Measurements from ENCODE around the gene RACK1. TPM values are rescaled to one million over a fixed set of nuclear protein-coding genes. Genes with fewer than 3 reads are reported as not detected.
A peak's percentile ranks its signal among the peaks of the same experiment; 100 is the strongest.

RACK1 gene
- total and polyA plus RNA-seq, 2 of the 13 experiments (the other 11 are each of a cell fraction or from before 2014, with no cell fraction given), result 2,514 to 6,141 TPM

GRCh38 chr5:181215997-181216989, 27.4 kb downstream of the RACK1 start (continued):
- TF ChIP-seq CAMTA2 (CRISPR knock-in tag; IDR thresholded peaks at IDR 0.05; ENCODE audit: borderline replicate concordance) (no peak), ZNF556 (CRISPR knock-in tag; IDR thresholded peaks at IDR 0.05; ENCODE audit: borderline replicate concordance) (no peak), THAP7 (CRISPR knock-in tag; IDR thresholded peaks at IDR 0.05) (no peak), GATAD1 (CRISPR knock-in tag; IDR thresholded peaks at IDR 0.05) (no peak), ZNF7 (CRISPR knock-in tag; IDR thresholded peaks at IDR 0.05) (no peak), PHF5A (CRISPR knock-in tag; IDR thresholded peaks at IDR 0.05; ENCODE audit: low read depth, unreplicated experiment) (no peak), MAFK (conservative IDR thresholded peaks at IDR 0.05 in 1 of 2, IDR thresholded peaks at IDR 0.05 in 1 of 2; ENCODE audit: low read length in 2 of 2) (no peak), ZNF468 (CRISPR knock-in tag; IDR thresholded peaks at IDR 0.05) (no peak), ZNF564 (CRISPR knock-in tag; IDR thresholded peaks at IDR 0.05) (no peak), ZNF709 (CRISPR knock-in tag; IDR thresholded peaks at IDR 0.05) (peak; percentile 28; the same call in 1 of the 2 replicates), EEA1 (CRISPR knock-in tag; IDR thresholded peaks at IDR 0.05; ENCODE audit: borderline replicate concordance) (no peak), ZNF598 (CRISPR knock-in tag; IDR thresholded peaks at IDR 0.05; ENCODE audit: borderline replicate concordance) (no peak), ZNF75D (CRISPR knock-in tag; IDR thresholded peaks at IDR 0.05; ENCODE audit: borderline replicate concordance) (no peak), RFX1 (IDR thresholded peaks at IDR 0.05) (no peak), ZNF616 (CRISPR knock-in tag; IDR thresholded peaks at IDR 0.05; ENCODE audit: low read depth) (no peak), ZNF234 (CRISPR knock-in tag; conservative IDR thresholded peaks at IDR 0.05) (no peak), ZNF367 (CRISPR knock-in tag; IDR thresholded peaks at IDR 0.05; ENCODE audit: borderline replicate concordance) (no peak), SAP130 (CRISPR knock-in tag; IDR thresholded peaks at IDR 0.05; ENCODE audit: low read depth) (0 out of 2 replicates have a peak, but pooled peaks have one; percentile 19), SALL1 (CRISPR knock-in tag; IDR thresholded peaks at IDR 0.05) (peak; percentile 55; the same call in 1 of the 2 replicates), CTCF (CRISPR knock-in tag; IDR thresholded peaks at IDR 0.05) (no peak), CHCHD3 (CRISPR knock-in tag; IDR thresholded peaks at IDR 0.05) (no peak), SMAD1 (CRISPR knock-in tag; IDR thresholded peaks at IDR 0.05; ENCODE audit: borderline replicate concordance, low read depth) (no peak), ZNF879 (CRISPR knock-in tag; IDR thresholded peaks at IDR 0.05) (no peak), NFE2L1 (CRISPR knock-in tag; IDR thresholded peaks at IDR 0.05; ENCODE audit: borderline replicate concordance) (no peak), ZNF350 (CRISPR knock-in tag; IDR thresholded peaks at IDR 0.05; ENCODE audit: borderline replicate concordance, low read depth) (no peak), SP140L (CRISPR knock-in tag; IDR thresholded peaks at IDR 0.05; ENCODE audit: borderline replicate concordance) (no peak), PTBP1 (IDR thresholded peaks at IDR 0.05; ENCODE audit: low read depth, low read length, poor library complexity, severe bottlenecking) (no peak)
- TF ChIP-seq, protein P1, sequence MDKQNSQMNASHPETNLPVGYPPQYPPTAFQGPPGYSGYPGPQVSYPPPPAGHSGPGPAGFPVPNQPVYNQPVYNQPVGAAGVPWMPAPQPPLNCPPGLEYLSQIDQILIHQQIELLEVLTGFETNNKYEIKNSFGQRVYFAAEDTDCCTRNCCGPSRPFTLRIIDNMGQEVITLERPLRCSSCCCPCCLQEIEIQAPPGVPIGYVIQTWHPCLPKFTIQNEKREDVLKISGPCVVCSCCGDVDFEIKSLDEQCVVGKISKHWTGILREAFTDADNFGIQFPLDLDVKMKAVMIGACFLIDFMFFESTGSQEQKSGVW (CRISPR knock-in tag; IDR thresholded peaks at IDR 0.05; ENCODE audit: borderline replicate concordance), result no peak

Measured in HepG2 (cell line).